GM18951 (cell line): ENCODE measurements around the gene SLC39A13.

Experiments
- POLR2A ChIP-seq: IDR thresholded peaks from 4 replicates; pipeline ENCODE4 v1.6.1; 2011; ENCODE audit warnings: mild to moderate bottlenecking; ENCODE audit not compliant: insufficient read length, insufficient read depth; ENCODE audit errors: extremely low read depth
- in situ Hi-C: fragments of 300-500 bp; cut with MboI; formaldehyde crosslinking; loops from one replicate; pipeline ENCODE4 v1.12.0; 2022; ENCODE audit warnings: low sequenced_read_pairs, mixed read lengths, inconsistent platforms; ENCODE audit not compliant: unreplicated experiment

Gene SLC39A13

DNA sequence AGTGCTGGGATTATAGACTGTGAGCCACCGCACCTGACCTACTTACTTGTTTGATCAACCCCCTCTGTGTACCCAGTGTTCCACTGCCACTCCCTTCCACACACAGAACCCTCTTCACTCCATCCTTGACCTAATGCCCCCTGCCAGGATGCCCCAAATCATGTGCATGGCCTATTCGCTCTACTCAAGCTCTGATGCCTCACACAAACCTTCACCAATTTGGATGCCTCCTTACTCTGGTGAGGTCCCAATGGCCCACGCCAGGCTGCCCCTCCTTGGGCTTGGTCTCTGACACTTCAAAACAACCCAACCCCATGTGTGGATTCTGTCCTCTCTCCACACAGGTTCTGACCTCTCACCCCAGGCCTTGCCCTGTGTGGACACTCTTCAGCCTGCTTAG, 27.3 kb downstream of the SLC39A13 start:
- in situ Hi-C loops = no loop called here
- TF ChIP-seq POLR2A = no peak

DNA sequence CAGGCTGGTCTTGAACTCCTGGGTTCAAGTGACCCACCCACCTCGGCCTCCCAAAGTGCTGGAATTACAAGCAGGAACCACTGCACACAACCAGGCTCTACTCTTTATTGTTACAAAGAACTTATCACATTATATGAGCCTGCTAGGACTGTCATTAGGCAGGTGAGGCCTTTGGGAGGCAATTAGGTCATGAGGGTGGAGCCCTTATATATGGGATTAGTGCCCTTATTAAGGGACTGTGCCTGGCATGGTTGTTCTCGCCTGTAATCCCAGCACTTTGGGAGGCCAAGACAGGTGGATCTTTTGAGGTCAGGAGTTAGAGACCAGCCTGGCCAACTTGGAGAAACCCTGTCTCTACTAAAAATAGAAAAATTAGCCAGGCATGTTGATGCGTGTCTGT, 28.3 kb downstream of the SLC39A13 start:
- in situ Hi-C loops = no loop called here
- TF ChIP-seq POLR2A = no peak

DNA sequence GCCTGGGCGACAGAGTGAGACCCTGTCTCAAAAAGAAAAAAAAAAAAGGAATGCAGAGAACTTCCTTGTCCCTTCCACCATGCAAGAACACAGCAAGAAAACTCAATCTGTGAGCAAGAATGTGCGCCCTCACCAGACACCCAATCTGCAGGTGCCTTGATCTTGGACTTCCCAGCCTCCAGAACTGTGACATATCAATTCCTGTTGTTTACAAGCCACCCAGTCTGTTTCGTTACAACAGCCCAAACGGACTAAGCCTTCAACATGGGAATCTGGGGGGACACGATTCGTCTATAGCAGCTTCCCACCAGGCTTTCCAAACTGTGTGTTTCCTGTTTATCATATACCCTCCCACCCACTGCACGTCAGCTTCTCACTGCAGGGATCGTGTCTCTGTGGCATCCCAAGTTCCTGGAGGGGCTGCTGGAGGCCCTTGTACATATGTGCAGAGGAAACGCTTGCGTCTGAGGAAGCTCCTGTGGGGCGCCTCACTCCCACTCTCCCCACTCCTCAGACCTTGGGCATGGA, 28.9 kb downstream of the SLC39A13 start:
- no peak for TF ChIP-seq POLR2A
- in situ Hi-C loops = no loop called here

DNA sequence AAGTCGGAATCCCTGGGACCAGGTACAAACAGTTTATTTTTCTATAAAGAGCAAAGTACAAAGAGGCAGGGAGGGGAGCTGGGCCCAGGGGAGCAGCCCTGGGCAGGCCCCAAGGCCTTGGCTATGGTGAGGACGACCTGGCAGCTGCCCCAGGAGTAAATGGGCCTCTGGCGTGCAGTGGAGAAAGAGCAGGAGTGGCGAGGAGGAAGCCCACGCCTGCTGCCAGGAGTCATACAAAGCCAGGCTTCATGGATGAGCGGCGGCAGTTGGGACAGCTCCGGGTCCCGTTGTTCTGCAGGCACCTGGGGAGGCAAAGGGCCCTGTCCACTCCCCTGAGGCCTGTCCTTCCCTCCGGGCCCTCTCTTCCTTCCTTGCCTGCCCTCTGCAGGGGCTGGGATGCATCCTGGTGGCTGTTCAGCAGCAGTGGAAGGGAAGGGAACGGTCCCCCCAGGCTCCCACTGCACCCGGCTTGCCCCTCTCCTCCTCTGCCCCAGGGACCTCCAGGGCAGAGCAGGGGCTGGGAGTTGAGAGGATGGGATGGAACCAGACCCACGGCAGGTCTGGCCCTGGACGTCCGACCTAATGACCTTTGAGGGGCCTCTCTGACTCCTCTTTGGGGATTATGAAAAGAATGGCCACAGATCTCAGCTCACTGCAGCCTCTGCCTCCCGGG, 29.5 kb downstream of the SLC39A13 start:
- in situ Hi-C loops = no loop called here

DNA sequence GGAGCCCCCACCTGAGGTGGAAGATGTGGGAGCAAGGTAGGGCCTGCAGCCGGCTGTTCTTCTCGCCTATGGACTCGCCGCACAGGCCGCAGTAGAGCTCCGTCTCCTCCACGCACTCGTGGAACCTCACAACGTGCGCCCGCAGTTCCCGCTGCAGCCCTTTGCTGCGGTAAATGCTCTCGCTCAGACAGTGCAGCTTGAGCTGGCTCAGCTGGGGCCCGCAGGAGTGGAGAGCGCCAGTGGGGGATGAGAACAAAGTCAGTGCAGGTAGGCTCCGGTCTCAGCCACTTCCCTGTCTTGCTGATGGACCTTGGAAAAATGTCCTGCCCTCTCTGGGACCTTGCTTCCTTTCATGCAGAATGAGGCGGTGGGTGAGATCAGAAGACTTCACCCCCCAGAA, 30.3 kb downstream of the SLC39A13 start:
- no peak for TF ChIP-seq POLR2A
- in situ Hi-C loops = no loop called here

More for the DNA sequence above, 29.5 kb downstream of the SLC39A13 start:
- no peak for TF ChIP-seq POLR2A

DNA sequence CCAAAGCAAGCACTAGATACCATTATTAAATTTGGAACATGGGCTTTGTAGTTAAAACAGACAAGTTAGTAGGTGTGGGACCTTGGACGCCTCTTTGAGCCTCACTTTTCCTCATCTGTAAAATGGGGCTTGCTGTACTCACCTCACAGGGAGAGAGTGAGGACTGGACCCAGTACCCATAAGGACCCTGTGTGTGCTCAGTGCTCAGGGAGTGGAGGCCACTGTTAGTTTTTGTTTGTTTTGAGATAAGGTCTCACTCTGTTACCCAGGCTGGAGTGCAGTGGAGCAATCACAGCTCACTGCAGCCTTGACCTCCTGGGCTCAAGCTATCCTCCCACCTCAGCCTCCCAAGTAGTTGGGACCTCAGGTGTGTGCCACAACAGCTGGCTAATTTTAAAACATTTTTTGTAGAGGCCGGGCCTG, 31.7 kb downstream of the SLC39A13 start:
- in situ Hi-C loops = no loop called here
- no peak for TF ChIP-seq POLR2A

DNA sequence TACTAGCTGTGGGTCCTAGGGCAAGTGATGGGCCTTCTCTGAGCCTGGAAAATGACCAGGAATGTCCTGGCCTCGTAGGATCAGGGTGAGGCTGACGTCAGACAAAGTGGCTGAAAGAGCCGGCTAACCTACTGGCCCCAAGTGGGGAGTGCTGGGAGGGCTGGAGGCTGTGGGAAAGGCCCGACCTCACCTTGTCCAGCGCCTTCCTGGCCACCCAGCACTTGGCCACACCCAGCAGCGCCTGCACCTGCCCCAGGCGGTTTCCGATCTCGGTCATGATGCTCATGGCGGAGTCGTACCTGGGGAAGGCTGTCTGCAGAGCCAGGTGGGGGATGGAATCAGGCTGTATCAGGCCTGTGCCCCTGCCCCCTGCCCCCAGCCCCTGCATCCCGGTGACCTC, 33.0 kb downstream of the SLC39A13 start:
- in situ Hi-C loops = no loop called here

DNA sequence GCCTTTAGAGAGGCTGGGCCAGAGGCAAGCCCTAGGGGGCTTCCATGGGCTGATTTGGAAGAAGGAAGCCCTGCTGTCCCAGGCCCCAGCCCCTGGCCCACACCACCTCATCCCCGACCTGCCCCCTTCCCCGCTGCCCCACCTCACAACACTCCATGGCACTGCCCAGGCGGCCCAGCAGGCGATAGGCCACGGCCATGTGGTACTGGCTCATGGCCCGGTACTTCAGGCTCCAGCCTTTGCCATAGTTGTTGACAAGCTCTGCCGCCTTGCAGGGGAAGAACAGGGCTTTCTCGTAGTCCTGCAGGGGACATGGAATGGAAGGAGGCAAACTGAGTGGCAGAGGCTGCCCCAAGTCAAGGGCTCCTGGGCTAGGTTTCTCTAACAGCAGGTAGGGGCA, 34.1 kb downstream of the SLC39A13 start:
- in situ Hi-C loops = no loop called here

More for the DNA sequence above, 33.0 kb downstream of the SLC39A13 start:
- no peak for TF ChIP-seq POLR2A

DNA sequence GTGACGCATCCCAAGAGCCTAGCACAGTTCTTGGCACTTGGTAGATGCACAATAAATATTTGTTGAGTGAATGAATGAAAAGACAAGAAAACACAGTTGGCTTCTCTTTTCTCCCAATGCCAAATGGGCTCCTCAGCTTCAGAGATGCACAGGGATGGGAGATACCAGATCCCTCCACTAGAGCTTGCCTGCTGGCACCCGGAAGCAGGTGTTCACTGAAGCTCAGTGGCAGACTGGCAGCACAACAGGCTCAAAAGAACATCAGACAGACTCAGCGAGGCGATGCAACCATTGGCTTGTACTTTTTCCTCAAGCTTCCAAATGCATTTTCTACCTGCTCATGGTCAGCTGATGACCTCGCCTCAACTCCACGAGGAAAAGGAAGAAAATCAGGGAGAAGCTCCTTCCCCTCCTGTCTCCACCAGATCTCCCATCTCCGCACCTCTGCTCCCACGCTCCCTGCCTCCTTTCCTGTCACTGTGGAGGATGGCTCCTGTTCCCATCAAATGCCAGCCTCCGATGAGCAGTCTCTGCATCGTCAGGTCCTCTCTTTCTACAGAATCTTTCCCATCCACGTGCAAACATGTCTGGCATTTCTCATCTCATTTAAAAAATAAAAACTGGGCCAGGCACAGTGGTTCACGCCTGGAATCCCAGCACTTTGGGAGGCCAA, 34.8 kb downstream of the SLC39A13 start:
- in situ Hi-C loops = no loop called here
- no peak for TF ChIP-seq POLR2A

More for the DNA sequence above, 34.1 kb downstream of the SLC39A13 start:
- TF ChIP-seq POLR2A = no peak

DNA sequence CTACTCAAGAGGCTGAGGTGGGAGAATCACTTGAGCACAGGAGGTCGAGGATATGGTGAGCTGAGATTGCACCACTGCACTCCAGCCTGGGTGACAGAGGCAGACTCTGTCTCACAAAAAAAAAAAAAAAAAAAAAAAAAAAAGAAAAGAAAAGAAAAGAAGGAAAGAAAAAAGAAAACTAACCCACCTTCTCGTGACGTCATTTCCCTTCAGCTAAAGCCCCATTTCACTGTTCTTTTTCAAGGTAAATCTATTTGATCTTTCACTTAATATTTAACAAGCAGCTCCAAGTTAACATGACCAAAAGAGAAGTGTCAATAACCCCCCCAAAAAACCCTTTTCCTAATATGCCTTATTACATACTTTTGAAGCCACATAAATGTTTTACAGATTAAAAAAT, 35.4 kb downstream of the SLC39A13 start:
- TF ChIP-seq POLR2A = no peak
- in situ Hi-C loops = no loop called here

DNA sequence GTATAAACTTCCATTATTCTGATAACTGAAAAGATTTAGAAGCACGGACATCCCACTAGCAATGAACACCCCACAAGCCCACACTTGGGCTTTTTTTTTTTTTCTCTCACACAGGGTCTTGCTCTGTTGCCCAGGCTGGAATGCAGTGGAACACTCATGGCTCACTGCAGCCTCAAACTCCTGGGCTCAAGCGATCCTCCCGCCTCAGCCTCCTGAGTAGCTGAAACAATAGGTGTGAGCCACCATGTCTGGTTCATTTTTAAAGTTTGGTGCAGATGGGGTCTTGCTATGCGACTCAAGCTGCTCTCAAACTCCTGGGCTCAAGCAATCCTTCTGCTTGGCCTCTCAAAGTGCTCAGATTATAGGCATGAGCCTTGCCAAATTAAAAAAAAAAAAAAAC, 37.5 kb downstream of the SLC39A13 start:
- in situ Hi-C loops = no loop called here
- TF ChIP-seq POLR2A = no peak

DNA sequence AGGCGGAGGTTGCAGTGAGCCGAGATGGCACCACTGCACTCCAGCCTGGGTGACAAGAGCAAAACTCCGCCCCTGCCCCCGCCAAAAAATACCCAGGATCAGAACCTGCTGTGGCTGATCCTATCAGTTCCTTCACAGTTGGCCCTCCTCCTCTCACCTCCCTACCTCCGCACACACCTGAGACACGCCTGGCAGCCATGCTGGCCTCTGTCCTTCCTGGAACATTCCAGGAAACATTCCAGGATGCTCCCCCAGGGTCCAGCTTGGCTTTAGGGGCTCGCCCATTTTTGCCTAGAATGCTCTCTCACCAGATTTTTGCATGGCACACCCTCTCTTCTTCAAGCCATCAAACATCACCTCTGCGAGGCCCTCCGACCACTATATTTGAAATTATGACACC, 38.4 kb downstream of the SLC39A13 start:
- no peak for TF ChIP-seq POLR2A
- in situ Hi-C loops = no loop called here

DNA sequence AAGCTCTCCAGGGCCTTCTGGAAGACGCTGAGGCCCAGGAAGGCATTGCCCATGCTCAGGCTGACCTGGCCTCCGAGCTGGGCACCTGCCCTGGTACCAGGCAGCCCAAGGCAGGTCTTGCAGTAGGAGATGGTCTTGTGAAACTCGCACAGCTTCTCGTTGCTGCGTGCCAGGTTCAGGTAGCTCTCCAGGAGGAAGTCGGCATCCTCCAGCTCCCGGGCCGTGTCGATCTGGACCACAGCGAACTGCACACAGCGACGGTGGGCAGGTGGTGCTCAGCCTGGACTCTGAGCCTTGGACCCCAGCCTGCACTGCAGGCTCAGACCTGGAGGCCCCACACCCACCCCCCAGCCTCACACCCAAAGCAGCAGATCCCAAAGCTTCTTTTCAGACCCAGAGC, 39.5 kb downstream of the SLC39A13 start:
- in situ Hi-C loops = no loop called here
- TF ChIP-seq POLR2A = no peak

DNA sequence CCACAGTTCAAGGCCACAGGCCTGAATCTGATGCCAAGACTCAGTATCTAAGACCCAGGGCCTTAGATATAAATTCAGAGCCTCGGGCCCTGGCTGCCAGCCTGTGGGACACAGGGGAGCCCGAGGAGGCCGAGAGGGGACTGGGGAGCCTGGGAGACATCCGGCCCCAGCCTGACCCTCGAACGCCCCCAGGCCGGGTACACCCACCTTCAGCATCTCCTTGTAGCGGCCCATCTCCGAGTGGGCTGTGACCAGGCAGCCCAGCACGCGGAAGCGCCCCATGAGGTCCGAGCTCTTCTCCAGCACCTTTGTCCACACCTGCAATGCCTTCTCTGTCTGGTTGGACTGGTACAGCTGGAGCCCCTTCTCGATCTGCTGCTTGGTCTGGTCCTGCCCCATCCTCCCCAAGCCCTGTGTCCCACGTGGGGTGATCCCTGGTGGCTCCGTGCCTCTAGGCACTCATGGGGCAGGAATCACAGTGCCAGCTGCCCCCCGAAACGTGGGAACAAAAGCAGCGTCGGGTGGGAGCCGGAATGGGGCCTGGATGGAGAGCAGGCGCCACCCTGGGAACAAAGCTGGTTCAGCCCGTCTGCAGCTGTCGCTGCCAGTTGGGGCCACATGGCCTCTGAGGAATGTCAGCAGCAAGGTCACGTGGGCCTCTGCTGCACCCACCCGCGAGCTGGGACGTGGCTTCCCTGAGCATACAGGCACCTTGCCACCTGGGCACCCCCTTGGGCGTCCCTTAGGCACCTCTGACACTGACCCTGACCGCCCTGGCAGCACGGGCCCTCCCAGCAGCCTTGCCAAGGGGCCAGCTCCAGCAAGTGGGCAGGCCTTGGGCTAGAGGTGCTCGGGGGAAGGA, 40.4 kb downstream of the SLC39A13 start, which contains the start of gene RAPSN:
TSS of gene RAPSN (minus strand) at position 571 of the 862 bp plus-strand sequence. CDS start at position 399, 172 bp downstream.
- in situ Hi-C loops = no loop called here
- no peak for TF ChIP-seq POLR2A

DNA sequence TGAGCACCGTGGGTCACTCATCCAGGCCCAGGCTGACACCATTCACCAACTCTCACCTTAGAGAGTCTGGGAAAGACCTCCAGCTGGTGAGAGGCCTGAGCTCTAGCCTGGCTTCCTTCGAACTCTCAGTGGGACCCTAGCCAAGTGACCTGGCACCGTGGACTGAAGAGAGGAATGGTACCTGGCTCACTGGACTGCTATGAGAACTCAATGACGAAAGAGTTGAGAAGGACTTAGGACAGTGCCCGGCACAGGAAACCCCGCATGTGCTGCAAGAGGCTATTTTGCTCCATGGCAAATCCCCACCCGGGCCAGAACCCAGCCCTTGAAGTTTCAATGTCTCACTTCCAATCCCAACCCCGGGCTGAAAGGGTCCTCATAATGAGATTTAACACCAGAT, 41.2 kb downstream of the SLC39A13 start:
- in situ Hi-C loops = no loop called here
- no peak for TF ChIP-seq POLR2A
